Astrocyte (in vitro differentiated cells and primary cell): ENCODE results near the gene MN1. TPM values are rescaled to one million over a fixed set of nuclear protein-coding genes. Genes with fewer than 3 reads are reported as not detected.

ENCODE experiments used
- DNase-seq: peaks from one replicate; pipeline ENCODE4 v3.0.0-alpha.2; 2010; ENCODE audit warnings: low read depth
- FAIRE-seq: peaks from 2 replicates; lab custom pipeline; 2011; peaks lifted over from hg19 to GRCh38; lab: Jason Lieb, UNC
- H2AFZ ChIP-seq: 2 replicates; pipeline ENCODE4 v1.6.0; 2012; ENCODE audit warnings: low read depth, low read length, inconsistent platforms
- H3K27ac ChIP-seq: 2 replicates; pipeline ENCODE4 v1.5.1; 2011; ENCODE audit warnings: low read depth, low read length, inconsistent platforms
- H3K27me3 ChIP-seq: 2 replicates; pipeline ENCODE4 v1.6.0; 2011; ENCODE audit warnings: low read length, inconsistent platforms; ENCODE audit not compliant: insufficient read depth
- H3K36me3 ChIP-seq: 2 replicates; pipeline ENCODE4 v1.5.1; 2011; ENCODE audit warnings: low read length, inconsistent platforms; ENCODE audit not compliant: insufficient read depth
- H3K4me1 ChIP-seq: 2 replicates; pipeline ENCODE4 v1.5.1; 2011; ENCODE audit warnings: low read length, inconsistent platforms; ENCODE audit not compliant: insufficient read depth
- H3K4me2 ChIP-seq: 2 replicates; pipeline ENCODE4 v1.6.0; 2012; ENCODE audit warnings: low read length, inconsistent platforms
- H3K4me3 ChIP-seq: 2 replicates; pipeline ENCODE4 v1.5.1; 2011; ENCODE audit warnings: low read depth, mild to moderate bottlenecking, low read length, inconsistent platforms; ENCODE audit not compliant: insufficient read depth
- H3K79me2 ChIP-seq: 2 replicates; pipeline ENCODE4 v1.6.0; 2012; ENCODE audit warnings: mild to moderate bottlenecking, low read length, inconsistent platforms; ENCODE audit not compliant: insufficient read depth
- H3K9ac ChIP-seq: 2 replicates; pipeline ENCODE4 v1.6.0; 2012; ENCODE audit warnings: mild to moderate bottlenecking, low read length, inconsistent platforms
- H3K9me3 ChIP-seq: 2 replicates; pipeline ENCODE4 v1.5.1; 2012; ENCODE audit warnings: low read depth, mild to moderate bottlenecking, low read length, inconsistent platforms; ENCODE audit not compliant: insufficient read depth
- H4K20me1 ChIP-seq: 2 replicates; pipeline ENCODE4 v1.6.0; 2012; ENCODE audit warnings: low read length, inconsistent platforms; ENCODE audit not compliant: insufficient read depth
- H3K27ac Mint-ChIP-seq: one replicate; pipeline ENCODE4 v1.8.0; 2021; ENCODE audit warnings: mild to moderate bottlenecking, mixed read lengths; ENCODE audit not compliant: unreplicated experiment
- H3K27me3 Mint-ChIP-seq: one replicate; pipeline ENCODE4 v1.8.0; 2021; ENCODE audit warnings: low read depth, mixed read lengths; ENCODE audit not compliant: unreplicated experiment
- H3K36me3 Mint-ChIP-seq: one replicate; pipeline ENCODE4 v1.8.0; 2021; ENCODE audit warnings: low read depth, mixed read lengths; ENCODE audit not compliant: unreplicated experiment
- H3K4me1 Mint-ChIP-seq: one replicate; pipeline ENCODE4 v1.8.0; 2021; ENCODE audit warnings: low read depth, mixed read lengths; ENCODE audit not compliant: unreplicated experiment
- H3K4me3 Mint-ChIP-seq: one replicate; pipeline ENCODE4 v1.8.0; 2021; ENCODE audit warnings: mild to moderate bottlenecking, moderate library complexity, mixed read lengths; ENCODE audit not compliant: unreplicated experiment
- H3K9me3 Mint-ChIP-seq: one replicate; pipeline ENCODE4 v1.8.0; 2021; ENCODE audit warnings: mild to moderate bottlenecking, mixed read lengths; ENCODE audit not compliant: unreplicated experiment
- CTCF ChIP-seq: IDR thresholded peaks from 2 replicates; pipeline ENCODE4 v1.5.1; 2011; ENCODE audit warnings: low read depth, mild to moderate bottlenecking, inconsistent platforms, low read length, moderate library complexity; ENCODE audit not compliant: insufficient read depth
- EZH2 ChIP-seq: IDR thresholded peaks from 2 replicates; pipeline ENCODE4 v1.6.1; 2012; ENCODE audit warnings: mild to moderate bottlenecking, low read length, inconsistent platforms; ENCODE audit not compliant: insufficient read depth
- total RNA-seq: library from RNA; stranded (reverse); gene quantifications from 2 replicates; pipeline ENCODE4 v1.2.1, GENCODE V29; 2021

The MN1 gene
- total RNA-seq, 1 donor from 2014 or later, result 98.6 TPM

GRCh38 chr22:27751277-27752070 is 50.1 kb downstream of the MN1 start:
- Histone ChIP-seq H3K27me3 (no peaks in the 10 kb centered on the region), H2AFZ (no peak overlapping the region), H3K9me3 (no peaks in the 10 kb centered on the region), H3K4me2 (no peak overlapping the region), H4K20me1 (peaks cover 95% of the 10 kb centered on the region), H3K9ac (no peak overlapping the region), H3K4me1 (peaks cover 53% of the 10 kb centered on the region), H3K27ac (no peak overlapping the region), H3K79me2 (peaks cover 57% of the 10 kb centered on the region), H3K4me3 (no peak overlapping the region), H3K36me3 (peaks cover 13% of the 10 kb centered on the region)
- H3K36me3 Mint-ChIP-seq, result peaks cover 22% of the 10 kb centered on the region
- FAIRE-seq, result no peak
- H3K9me3 Mint-ChIP-seq, result no peaks in the 10 kb centered on the region
- peak overlapping the region; percentile 62 for H3K4me3 Mint-ChIP-seq
- H3K27me3 Mint-ChIP-seq, result no peaks in the 10 kb centered on the region
- TF ChIP-seq EZH2 (no peak), CTCF (no peak)
- peak overlapping the region; percentile 85 for H3K27ac Mint-ChIP-seq
- H3K4me1 Mint-ChIP-seq, result peaks cover 71% of the 10 kb centered on the region
- no peak for DNase-seq

- no peaks in the 10 kb centered on the region for H3K27me3 ChIP-seq
- peaks cover 20% of the 10 kb centered on the region for H3K36me3 Mint-ChIP-seq
- no peak overlapping the region for H3K4me3 ChIP-seq
- peak overlapping the region; percentile 62 for H3K4me3 Mint-ChIP-seq
- peak overlapping the region; percentile 73 for H3K4me2 ChIP-seq
- no peak for TF ChIP-seq EZH2
- no peak for TF ChIP-seq CTCF
- no peak for FAIRE-seq
- peak overlapping the region; percentile 88 for H3K27ac Mint-ChIP-seq
- no peaks in the 10 kb centered on the region for H3K27me3 Mint-ChIP-seq
- no peak for DNase-seq
- peaks cover 74% of the 10 kb centered on the region for H3K4me1 Mint-ChIP-seq
- peaks cover 49% of the 10 kb centered on the region for H3K79me2 ChIP-seq
- H3K9me3 Mint-ChIP-seq, result no peaks in the 10 kb centered on the region
- no peak overlapping the region for H2AFZ ChIP-seq
- no peaks in the 10 kb centered on the region for H3K9me3 ChIP-seq
- peaks cover 13% of the 10 kb centered on the region for H3K36me3 ChIP-seq
- peaks cover 87% of the 10 kb centered on the region for H4K20me1 ChIP-seq
- peak overlapping the region; percentile 17 for H3K9ac ChIP-seq
- peaks cover 53% of the 10 kb centered on the region for H3K4me1 ChIP-seq
- H3K27ac ChIP-seq, result no peak overlapping the region
These were observed 50.8 kb downstream of the MN1 start for GRCh38 chr22:27750584-27751265.
